ENCODE data around the gene RSRC1.

DNA sequence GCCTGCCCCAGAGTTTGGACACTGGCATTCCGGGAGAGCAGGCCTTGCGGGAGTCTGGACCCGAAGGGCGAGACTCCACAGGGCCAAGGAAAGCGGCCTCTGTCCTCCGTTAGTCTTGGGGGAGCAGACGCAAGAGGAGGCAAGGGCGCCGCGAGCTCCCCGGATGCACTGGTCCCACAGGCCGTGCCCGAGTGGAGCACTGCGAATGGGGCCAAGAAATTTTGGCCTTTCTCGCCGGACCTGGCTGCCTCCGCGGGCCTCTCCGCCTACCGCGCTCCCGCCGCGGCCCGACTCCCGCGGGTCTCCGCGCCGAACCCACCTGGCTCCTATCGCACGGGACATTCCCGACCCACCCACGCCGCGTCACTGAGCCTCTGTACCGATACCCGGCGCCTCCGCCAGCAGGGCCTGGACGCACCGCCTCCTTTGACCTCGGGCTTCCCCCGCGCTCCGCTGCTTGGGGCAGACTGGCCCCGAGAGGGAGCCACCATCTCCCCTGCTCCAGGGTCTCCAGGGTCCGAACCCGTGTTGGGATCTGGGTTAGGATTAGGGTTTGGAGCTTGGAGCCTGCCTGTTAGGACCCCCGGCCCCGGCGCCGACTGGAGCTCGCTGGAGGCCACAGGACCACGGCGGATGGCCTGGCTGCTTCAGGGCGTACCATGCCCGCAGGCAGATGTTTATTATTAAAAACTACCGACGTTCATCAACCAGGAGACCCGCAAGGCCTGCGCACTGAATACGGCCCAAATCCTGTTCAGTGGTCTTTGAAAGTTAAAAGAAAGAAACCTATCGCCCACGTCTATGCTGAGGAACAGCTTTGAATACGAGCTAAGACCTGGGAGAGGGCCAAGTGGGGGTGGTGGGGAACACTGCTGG lies 15.4 kb upstream of the RSRC1 start:
- TF ChIP-seq, protein P1, sequence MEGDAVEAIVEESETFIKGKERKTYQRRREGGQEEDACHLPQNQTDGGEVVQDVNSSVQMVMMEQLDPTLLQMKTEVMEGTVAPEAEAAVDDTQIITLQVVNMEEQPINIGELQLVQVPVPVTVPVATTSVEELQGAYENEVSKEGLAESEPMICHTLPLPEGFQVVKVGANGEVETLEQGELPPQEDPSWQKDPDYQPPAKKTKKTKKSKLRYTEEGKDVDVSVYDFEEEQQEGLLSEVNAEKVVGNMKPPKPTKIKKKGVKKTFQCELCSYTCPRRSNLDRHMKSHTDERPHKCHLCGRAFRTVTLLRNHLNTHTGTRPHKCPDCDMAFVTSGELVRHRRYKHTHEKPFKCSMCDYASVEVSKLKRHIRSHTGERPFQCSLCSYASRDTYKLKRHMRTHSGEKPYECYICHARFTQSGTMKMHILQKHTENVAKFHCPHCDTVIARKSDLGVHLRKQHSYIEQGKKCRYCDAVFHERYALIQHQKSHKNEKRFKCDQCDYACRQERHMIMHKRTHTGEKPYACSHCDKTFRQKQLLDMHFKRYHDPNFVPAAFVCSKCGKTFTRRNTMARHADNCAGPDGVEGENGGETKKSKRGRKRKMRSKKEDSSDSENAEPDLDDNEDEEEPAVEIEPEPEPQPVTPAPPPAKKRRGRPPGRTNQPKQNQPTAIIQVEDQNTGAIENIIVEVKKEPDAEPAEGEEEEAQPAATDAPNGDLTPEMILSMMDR (IDR thresholded peaks at IDR 0.05) = no peak
- TF ChIP-seq POLR2A (IDR thresholded peaks at IDR 0.05) (no peak), POLR2AphosphoS5 (IDR thresholded peaks at IDR 0.05) (no peak), EP300 (IDR thresholded peaks at IDR 0.05) (no peak)

Data from sigmoid colon (tissue), 4 donors.